ENCODE measurements around the gene ZNF541.

Gene ZNF541

GRCh38 chr19:47598407-47599349 is 25.7 kb upstream of the ZNF541 start:
- Histone ChIP-seq H3K9me2 (replicated peaks; ENCODE audit: insufficient read depth, low read length) (no peaks in the 10 kb centered on the region), H3K4me3 (ENCODE audit: low read length) (no peak overlapping the region), H3K9ac (ENCODE audit: low read length) (no peak overlapping the region), H3K79me2 (ENCODE audit: low read length) (no peaks in the 10 kb centered on the region), H3F3A (ENCODE audit: insufficient read depth, low read length) (0 out of 2 replicates have a peak, but pooled peaks cover 3% of the 10 kb centered on the region), H3K27me3 (replicated peaks; ENCODE audit: insufficient read depth, low read length) (peaks cover 25% of the 10 kb centered on the region), H3K4me1 (ENCODE audit: low read length) (0 out of 2 replicates have a peak, but pooled peaks cover 3% of the 10 kb centered on the region), H3K9me3 (replicated peaks; ENCODE audit: insufficient read depth, low read length) (no peaks in the 10 kb centered on the region), H2AFZ (ENCODE audit: low read length) (no peak overlapping the region), H3K27ac (ENCODE audit: low read length) (no peak overlapping the region), H4K20me1 (ENCODE audit: insufficient read depth, low read length) (no peaks in the 10 kb centered on the region), H3K4me2 (ENCODE audit: low read depth, low read length) (no peak overlapping the region), H3K36me3 (replicated peaks; ENCODE audit: insufficient read depth, low read length) (no peaks in the 10 kb centered on the region)
- TF ChIP-seq CTCF (IDR thresholded peaks at IDR 0.05; ENCODE audit: low read length) (no peak), EZH2 (optimal IDR thresholded peaks at IDR 0.05; ENCODE audit: low read depth, low read length) (no peak), EZH2phosphoT487 (IDR thresholded peaks at IDR 0.05; ENCODE audit: low read length) (no peak)
- no peak for DNase-seq

GRCh38 chr19:47595944-47596343 is 23.0 kb upstream of the ZNF541 start:
- no peaks in the 10 kb centered on the region for H3K79me2 ChIP-seq (ENCODE audit: low read length)
- 0 out of 2 replicates have a peak, but pooled peaks cover 3% of the 10 kb centered on the region for H3K4me1 ChIP-seq (ENCODE audit: low read length)
- H3K4me2 ChIP-seq (ENCODE audit: low read depth, low read length), result no peak overlapping the region
- 0 out of 2 replicates have a peak, but pooled peaks cover 3% of the 10 kb centered on the region for H3F3A ChIP-seq (ENCODE audit: insufficient read depth, low read length)
- no peak for TF ChIP-seq EZH2phosphoT487 (IDR thresholded peaks at IDR 0.05; ENCODE audit: low read length)
- no peak for TF ChIP-seq CTCF (IDR thresholded peaks at IDR 0.05; ENCODE audit: low read length)
- no peak for TF ChIP-seq EZH2 (optimal IDR thresholded peaks at IDR 0.05; ENCODE audit: low read depth, low read length)
- H3K4me3 ChIP-seq (ENCODE audit: low read length), result no peak overlapping the region
- no peak overlapping the region for H2AFZ ChIP-seq (ENCODE audit: low read length)
- no peaks in the 10 kb centered on the region for H3K9me2 ChIP-seq (replicated peaks; ENCODE audit: insufficient read depth, low read length)
- no peak overlapping the region for H3K27ac ChIP-seq (ENCODE audit: low read length)
- DNase-seq, result no peak
- H3K27me3 ChIP-seq (replicated peaks; ENCODE audit: insufficient read depth, low read length), result peaks cover 39% of the 10 kb centered on the region
- no peaks in the 10 kb centered on the region for H4K20me1 ChIP-seq (ENCODE audit: insufficient read depth, low read length)
- H3K36me3 ChIP-seq (replicated peaks; ENCODE audit: insufficient read depth, low read length), result no peaks in the 10 kb centered on the region
- no peak overlapping the region for H3K9ac ChIP-seq (ENCODE audit: low read length)
- no peaks in the 10 kb centered on the region for H3K9me3 ChIP-seq (replicated peaks; ENCODE audit: insufficient read depth, low read length)

GRCh38 chr19:47593860-47594259 is 20.9 kb upstream of the ZNF541 start:
- no peaks in the 10 kb centered on the region for H4K20me1 ChIP-seq (ENCODE audit: insufficient read depth, low read length)
- no peaks in the 10 kb centered on the region for H3F3A ChIP-seq (ENCODE audit: insufficient read depth, low read length)
- H2AFZ ChIP-seq (ENCODE audit: low read length), result no peak overlapping the region
- TF ChIP-seq EZH2 (optimal IDR thresholded peaks at IDR 0.05; ENCODE audit: low read depth, low read length) (no peak), CTCF (IDR thresholded peaks at IDR 0.05; ENCODE audit: low read length) (no peak), EZH2phosphoT487 (IDR thresholded peaks at IDR 0.05; ENCODE audit: low read length) (no peak)
- DNase-seq, result no peak
- no peaks in the 10 kb centered on the region for H3K79me2 ChIP-seq (ENCODE audit: low read length)
- H3K9me3 ChIP-seq (replicated peaks; ENCODE audit: insufficient read depth, low read length), result no peaks in the 10 kb centered on the region
- H3K9me2 ChIP-seq (replicated peaks; ENCODE audit: insufficient read depth, low read length), result no peaks in the 10 kb centered on the region
- no peak overlapping the region for H3K27ac ChIP-seq (ENCODE audit: low read length)
- H3K4me3 ChIP-seq (ENCODE audit: low read length), result no peak overlapping the region
- no peak overlapping the region for H3K9ac ChIP-seq (ENCODE audit: low read length)
- peaks cover 52% of the 10 kb centered on the region for H3K27me3 ChIP-seq (replicated peaks; ENCODE audit: insufficient read depth, low read length)
- no peak overlapping the region for H3K4me2 ChIP-seq (ENCODE audit: low read depth, low read length)
- no peaks in the 10 kb centered on the region for H3K36me3 ChIP-seq (replicated peaks; ENCODE audit: insufficient read depth, low read length)
- H3K4me1 ChIP-seq (ENCODE audit: low read length), result no peaks in the 10 kb centered on the region
